ENCODE measurements around the gene SIPA1L3. TPM values are rescaled to one million over a fixed set of nuclear protein-coding genes. Genes with fewer than 3 reads are reported as not detected.

SIPA1L3 gene
- total and polyA plus RNA-seq, 2 of the 13 experiments (the other 11 are each of a cell fraction or from before 2014, with no cell fraction given): 5.5 to 7.7 TPM

- TF ChIP-seq, protein P1, sequence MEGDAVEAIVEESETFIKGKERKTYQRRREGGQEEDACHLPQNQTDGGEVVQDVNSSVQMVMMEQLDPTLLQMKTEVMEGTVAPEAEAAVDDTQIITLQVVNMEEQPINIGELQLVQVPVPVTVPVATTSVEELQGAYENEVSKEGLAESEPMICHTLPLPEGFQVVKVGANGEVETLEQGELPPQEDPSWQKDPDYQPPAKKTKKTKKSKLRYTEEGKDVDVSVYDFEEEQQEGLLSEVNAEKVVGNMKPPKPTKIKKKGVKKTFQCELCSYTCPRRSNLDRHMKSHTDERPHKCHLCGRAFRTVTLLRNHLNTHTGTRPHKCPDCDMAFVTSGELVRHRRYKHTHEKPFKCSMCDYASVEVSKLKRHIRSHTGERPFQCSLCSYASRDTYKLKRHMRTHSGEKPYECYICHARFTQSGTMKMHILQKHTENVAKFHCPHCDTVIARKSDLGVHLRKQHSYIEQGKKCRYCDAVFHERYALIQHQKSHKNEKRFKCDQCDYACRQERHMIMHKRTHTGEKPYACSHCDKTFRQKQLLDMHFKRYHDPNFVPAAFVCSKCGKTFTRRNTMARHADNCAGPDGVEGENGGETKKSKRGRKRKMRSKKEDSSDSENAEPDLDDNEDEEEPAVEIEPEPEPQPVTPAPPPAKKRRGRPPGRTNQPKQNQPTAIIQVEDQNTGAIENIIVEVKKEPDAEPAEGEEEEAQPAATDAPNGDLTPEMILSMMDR (CRISPR knock-in tag; IDR thresholded peaks at IDR 0.05): peak; percentile 94
- TF ChIP-seq SMC3 (IDR thresholded peaks at IDR 0.05; ENCODE audit: low read length) (peak; percentile 87), XRCC5 (optimal IDR thresholded peaks at IDR 0.05; ENCODE audit: low read length) (peak; percentile 63), GATAD2A (CRISPR knock-in tag; IDR thresholded peaks at IDR 0.05) (0 out of 2 replicates have a peak, but pooled peaks have one; percentile 25)
These were observed 4.3 kb upstream of the SIPA1L3 start (continued) for GRCh38 chr19:37902668-37903067.

DNA sequence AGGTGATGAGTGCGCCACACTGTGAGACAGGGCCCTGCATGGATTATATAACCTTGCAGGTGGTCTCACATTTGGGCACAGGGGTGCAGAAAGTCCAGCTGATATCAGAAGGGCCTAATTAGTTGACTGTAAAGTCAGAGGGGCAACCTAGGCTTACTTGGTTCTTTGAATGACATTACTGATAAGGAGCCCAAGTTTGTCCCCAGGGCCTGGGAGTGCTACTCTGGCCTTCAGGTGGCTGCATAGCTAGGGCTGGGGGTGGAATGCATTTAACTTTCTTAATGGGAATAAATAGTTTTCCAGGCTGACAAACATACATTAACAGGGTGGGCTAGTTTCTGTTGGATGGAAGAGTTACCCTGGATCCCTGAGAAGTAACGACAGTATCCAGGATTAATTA is 3.9 kb upstream of the SIPA1L3 start:
- H3K4me2 ChIP-seq (ENCODE audit: low read depth, low read length): no peak overlapping the region
- no peak overlapping the region for H3K4me3 ChIP-seq (replicated peaks in 1 of 3; ENCODE audit: insufficient read depth in 1 of 3, low read depth in 2 of 3, low read length in 3 of 3)
- H3K27ac ChIP-seq (ENCODE audit: extremely low read length, insufficient read depth, low read length): no peak overlapping the region
- WGBS (ENCODE audit: low lambda C conversion rate): 55% methylated on average over 2 of the region's 2 CpGs
- in situ Hi-C loops (cut with HindIII; ENCODE audit: extremely low pct_ligation_motif_present, low pct_unique_long_range_greater_than_20kb) (loop anchor here (5.0 kb wide), 2 partner anchors 84 to 169 kb away; no protein-coding TSS in a partner anchor), intact Hi-C loops (cut with micrococcal nuclease; ENCODE audit: unreplicated experiment) (no loop called here)
- no peaks in the 10 kb centered on the region for H3K36me3 ChIP-seq (replicated peaks in 1 of 2; ENCODE audit: control insufficient read depth in 1 of 2, insufficient read depth in 2 of 2, low read length in 2 of 2)
- H2AFZ ChIP-seq (ENCODE audit: low read length): no peak overlapping the region
- FAIRE-seq (no peak), ATAC-seq (no peak), DNase-seq (ENCODE audit: low spot score) (no peak)
- peaks cover 7% of the 10 kb centered on the region for H3K79me2 ChIP-seq (ENCODE audit: insufficient read depth, low read length)
- POLR2A ChIA-PET: no interaction called here
- no TSS peak for BruUV-seq (replicated peaks)
- no peak overlapping the region for H3K9ac ChIP-seq (ENCODE audit: insufficient read depth, low read depth, low read length)
- H3K4me1 ChIP-seq (ENCODE audit: insufficient read depth, low read length): peaks cover 14% of the 10 kb centered on the region
- CTCF ChIA-PET (ENCODE audit: low intra/inter-chr PET ratio, low total read pairs): interaction anchor here (1.4 to 1.9 kb wide), 3 partner anchors 84 to 192 kb away, joined by 9 to 16 read pairs (median 10); no protein-coding TSS in a partner anchor
- no peaks in the 10 kb centered on the region for H3K27me3 ChIP-seq (ENCODE audit: control insufficient read depth in 1 of 2, insufficient read depth in 2 of 2, low read length in 2 of 2)
- TF ChIP-seq, protein P2, sequence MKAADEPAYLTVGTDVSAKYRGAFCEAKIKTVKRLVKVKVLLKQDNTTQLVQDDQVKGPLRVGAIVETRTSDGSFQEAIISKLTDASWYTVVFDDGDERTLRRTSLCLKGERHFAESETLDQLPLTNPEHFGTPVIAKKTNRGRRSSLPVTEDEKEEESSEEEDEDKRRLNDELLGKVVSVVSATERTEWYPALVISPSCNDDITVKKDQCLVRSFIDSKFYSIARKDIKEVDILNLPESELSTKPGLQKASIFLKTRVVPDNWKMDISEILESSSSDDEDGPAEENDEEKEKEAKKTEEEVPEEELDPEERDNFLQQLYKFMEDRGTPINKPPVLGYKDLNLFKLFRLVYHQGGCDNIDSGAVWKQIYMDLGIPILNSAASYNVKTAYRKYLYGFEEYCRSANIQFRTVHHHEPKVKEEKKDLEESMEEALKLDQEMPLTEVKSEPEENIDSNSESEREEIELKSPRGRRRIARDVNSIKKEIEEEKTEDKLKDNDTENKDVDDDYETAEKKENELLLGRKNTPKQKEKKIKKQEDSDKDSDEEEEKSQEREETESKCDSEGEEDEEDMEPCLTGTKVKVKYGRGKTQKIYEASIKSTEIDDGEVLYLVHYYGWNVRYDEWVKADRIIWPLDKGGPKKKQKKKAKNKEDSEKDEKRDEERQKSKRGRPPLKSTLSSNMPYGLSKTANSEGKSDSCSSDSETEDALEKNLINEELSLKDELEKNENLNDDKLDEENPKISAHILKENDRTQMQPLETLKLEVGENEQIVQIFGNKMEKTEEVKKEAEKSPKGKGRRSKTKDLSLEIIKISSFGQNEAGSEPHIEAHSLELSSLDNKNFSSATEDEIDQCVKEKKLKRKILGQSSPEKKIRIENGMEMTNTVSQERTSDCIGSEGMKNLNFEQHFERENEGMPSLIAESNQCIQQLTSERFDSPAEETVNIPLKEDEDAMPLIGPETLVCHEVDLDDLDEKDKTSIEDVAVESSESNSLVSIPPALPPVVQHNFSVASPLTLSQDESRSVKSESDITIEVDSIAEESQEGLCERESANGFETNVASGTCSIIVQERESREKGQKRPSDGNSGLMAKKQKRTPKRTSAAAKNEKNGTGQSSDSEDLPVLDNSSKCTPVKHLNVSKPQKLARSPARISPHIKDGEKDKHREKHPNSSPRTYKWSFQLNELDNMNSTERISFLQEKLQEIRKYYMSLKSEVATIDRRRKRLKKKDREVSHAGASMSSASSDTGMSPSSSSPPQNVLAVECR (CRISPR knock-in tag; IDR thresholded peaks at IDR 0.05; ENCODE audit: borderline replicate concordance): no peak
- no peak for TF ChIP-seq HOXA3 (CRISPR knock-in tag; IDR thresholded peaks at IDR 0.05)
- no peaks in the 10 kb centered on the region for H4K20me1 ChIP-seq (ENCODE audit: insufficient read depth, low read length)
- no peaks in the 10 kb centered on the region for H3K9me3 ChIP-seq (ENCODE audit: low read length)
